ENCODE results near the gene CMTM4.

CMTM4 gene

DNA sequence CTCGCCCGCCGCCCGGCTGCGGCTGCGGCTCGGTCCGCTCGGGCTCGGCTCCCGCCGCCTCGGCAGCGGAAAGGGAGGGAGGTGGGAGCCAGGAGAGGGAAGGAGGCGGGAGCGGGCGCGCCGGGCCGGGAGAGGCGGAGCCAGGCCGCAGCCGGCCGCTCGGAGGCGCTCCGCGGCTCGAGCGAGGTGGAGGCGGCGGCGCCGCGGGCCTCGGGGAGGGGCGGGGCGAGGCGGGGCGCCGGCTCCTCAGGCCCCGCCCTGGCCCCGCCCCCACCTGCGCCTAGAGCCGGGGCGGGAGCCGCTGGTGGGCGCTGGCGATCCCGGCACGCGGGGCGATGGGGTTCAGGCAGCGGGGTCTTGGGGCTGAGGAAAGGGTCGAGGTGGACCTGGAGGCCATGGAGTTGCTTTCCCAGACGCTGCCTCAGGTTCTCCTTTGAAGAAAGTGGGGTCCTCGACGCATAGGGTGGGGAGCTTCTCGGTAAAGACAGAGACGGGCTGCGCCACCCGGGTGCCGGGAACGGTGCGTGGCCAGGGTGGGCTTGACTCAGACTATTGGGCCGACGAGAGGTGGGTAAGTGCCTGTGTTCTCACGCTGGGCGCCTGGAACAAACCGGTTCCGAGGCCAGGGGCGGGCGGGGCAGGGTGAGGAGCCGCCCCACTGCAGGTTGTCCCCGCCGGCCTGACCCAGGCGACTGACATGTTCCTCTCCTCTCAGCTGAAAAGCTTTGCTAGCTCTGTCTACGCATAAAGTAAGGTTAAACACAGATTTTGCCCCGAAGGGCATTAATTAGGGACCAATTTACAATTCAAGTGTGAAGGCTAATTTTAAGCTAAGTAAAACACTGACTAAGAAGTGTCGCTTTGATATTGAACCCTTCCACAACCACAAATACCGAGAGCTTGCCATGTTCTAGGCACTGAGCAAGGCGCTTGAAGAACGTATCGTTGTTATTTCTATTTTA, at the start of gene CMTM4:
Gene CMTM4 (minus strand): TSS at position 75 of the 962 bp plus-strand sequence. CDS start 218 bp downstream, outside the sequence.
- DNase-seq (ENCODE audit: low spot score): peak; percentile 95

DNA sequence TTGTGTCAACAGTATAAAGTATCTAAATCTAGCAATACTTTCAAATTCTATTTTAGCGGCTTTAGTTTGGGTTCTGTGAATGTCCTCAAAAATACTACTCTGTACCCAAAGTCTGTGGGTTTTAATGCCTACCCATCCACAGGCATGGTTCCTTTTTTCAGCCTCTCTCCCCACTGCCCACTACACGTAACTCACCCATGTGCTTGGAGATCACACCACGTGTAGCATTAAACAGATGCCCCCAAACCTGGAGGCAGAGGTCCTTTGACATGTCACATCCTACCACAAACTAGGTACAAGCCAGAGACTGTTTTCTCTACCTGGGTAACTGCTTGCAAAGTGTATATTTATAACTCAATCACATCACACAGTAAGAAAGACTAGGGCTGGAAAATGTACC, 49.5 kb upstream of the CMTM4 start:
- DNase-seq (ENCODE audit: low spot score): no peak

- no peak for DNase-seq (ENCODE audit: low spot score)
Measured at GRCh38 chr16:66741950-66742808, 45.6 kb upstream of the CMTM4 start.

DNA sequence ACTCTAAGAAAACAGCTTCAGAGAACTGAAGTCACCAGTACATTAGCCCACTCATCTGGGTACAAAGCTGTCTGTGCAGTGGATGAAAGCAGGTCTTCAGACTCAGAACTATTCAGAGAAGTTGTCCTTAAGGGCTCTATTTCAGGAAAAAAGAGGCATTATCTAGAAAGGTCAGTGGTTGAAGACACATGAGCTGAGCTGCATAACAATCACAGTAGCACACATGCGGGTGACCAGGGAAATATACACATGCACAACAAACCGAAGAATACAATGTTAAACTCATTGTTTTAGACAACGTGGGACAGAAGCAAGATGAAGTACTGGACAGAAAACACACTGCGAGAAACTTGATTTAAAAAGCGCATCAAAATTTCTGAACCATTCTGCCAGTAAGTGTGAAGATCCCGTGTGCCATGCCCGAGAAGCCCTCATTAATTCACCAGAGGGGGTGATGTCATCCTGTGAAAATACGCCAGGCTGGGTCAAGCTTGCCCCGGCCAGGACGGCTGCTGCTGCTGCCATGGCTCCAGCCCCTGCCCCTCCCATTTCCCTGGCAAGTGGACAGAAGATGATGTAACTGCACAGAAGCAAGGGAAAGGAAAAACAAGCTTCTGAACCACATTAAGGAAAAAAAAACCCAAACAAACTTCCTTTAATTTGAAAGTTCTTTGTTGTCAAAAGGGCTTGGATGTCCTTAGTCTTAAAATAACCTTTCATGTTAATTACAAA, 44.8 kb upstream of the CMTM4 start:
- peak; percentile 95 for DNase-seq (ENCODE audit: low spot score)

DNA sequence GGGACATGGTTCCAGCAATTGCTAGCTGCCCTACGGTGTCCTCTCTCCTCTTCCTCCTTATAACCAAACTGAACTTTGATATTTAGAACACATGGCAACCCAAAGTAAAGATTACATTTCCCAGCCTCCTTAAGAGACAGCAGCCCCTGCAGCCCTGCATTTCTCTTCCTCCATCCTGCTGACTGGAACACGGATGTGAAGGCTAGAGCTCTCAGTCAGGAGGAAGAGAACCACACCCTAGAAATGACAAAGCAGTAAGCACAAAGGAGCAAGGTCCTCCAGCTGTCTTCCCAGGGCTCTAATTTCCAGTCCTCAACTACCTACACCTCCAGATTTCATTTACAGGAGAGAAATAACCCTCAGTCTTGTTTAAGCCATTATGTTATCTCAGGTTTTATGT, 44.0 kb upstream of the CMTM4 start:
- DNase-seq (ENCODE audit: low spot score): peak; percentile 24

GRCh38 chr16:66740010-66740409, 43.5 kb upstream of the CMTM4 start:
- DNase-seq (ENCODE audit: low spot score): peak; percentile 68

GRCh38 chr16:66735891-66736290, 39.3 kb upstream of the CMTM4 start:
- DNase-seq (ENCODE audit: low spot score): no peak

DNA sequence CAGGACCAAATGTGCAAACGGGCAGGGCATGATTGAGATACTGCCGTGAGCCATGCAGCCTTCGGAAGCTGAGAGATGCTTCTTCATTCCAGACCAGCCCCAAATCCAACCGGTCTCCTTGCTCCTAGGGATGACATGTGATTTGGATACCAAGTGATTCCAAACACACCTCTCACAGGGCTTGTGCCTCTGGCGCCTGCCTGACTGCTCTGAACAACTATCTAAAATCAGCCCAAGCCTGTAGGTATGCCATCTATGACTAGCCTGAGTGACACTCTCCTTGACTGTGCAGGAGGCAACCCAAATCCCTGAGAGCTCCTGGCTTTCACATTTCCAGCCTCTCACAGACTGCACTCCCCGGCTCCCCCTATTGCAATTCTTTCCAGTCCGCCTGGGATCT, 34.6 kb upstream of the CMTM4 start:
- DNase-seq (ENCODE audit: low spot score): no peak

- DNase-seq (ENCODE audit: low spot score): no peak
Measured at GRCh38 chr16:66728804-66729203, 32.3 kb upstream of the CMTM4 start.

DNA sequence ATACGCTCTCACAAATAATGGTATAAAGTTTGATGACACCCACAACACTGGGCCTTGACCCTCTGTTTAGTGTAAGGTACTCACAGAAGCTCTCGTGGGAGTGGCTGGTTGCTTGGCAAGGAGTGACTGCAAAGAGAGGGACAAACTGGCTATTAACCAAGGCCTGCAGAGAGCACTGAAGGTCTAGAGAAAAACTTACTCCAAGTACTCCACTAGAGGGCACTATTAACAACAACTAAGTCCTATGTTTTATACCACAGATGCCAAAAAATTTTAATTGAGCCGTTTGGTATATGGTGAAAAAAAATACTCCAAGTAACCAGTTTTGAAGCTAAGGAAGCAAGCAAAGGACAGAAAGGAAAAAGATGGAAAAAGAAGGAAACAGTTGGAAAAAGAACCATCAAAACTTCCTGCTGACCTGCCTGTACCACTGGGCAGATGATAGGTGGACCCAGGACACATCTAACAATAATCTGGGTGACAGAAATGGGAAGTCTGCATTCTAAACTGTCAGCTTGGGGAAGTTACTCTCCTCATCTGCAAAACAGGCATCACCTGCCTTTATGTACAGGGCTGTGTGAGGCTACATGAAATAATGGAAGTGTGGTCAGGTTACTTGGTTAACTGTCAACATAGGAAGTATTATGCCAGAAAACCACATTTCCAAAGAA, 31.7 kb upstream of the CMTM4 start:
- DNase-seq (ENCODE audit: low spot score): peak; percentile 82

- peak; percentile 38 for DNase-seq (ENCODE audit: low spot score)
Measured at GRCh38 chr16:66720766-66721165, 24.2 kb upstream of the CMTM4 start.

DNA sequence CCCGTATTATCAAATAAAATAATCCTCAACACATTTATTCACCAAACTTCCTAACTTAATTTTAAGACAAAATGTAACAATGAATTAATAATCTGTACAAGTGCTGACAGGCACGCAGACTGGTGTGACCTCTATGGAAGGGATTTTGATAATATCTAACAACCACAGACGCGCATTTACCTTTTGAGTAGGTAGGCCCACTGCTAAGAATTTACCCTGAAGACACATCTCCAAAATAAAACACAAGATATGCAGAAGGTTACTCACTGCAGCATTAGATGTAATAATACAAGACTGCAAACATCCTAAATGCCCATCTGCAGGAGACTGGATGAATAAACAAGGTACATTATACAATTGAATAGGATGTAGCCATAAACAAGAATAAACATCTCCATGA, 22.7 kb upstream of the CMTM4 start:
- no peak for DNase-seq (ENCODE audit: low spot score)

DNA sequence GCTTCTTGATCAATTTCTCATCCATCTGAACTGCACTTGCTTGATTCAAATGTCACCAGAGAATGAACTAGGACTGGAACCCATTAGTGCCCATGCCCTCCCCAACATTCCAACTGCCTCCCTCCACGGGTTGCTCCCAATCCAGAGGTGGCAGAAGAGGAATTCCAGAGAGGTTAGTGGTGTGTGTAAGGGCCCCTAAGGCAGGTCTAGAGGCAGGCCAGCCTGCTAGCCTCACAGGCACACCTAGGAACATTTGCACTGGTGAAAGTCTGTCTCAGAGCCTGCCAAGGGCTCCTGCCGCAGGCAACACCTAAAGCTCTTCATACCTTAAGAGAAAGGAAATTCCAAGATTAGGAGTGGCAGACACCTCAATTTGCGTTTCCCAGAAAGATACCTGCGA, 21.2 kb upstream of the CMTM4 start:
- no peak for DNase-seq (ENCODE audit: low spot score)

GRCh38 chr16:66717112-66717675, 20.7 kb upstream of the CMTM4 start:
- peak; percentile 84 for DNase-seq (ENCODE audit: low spot score)

DNA sequence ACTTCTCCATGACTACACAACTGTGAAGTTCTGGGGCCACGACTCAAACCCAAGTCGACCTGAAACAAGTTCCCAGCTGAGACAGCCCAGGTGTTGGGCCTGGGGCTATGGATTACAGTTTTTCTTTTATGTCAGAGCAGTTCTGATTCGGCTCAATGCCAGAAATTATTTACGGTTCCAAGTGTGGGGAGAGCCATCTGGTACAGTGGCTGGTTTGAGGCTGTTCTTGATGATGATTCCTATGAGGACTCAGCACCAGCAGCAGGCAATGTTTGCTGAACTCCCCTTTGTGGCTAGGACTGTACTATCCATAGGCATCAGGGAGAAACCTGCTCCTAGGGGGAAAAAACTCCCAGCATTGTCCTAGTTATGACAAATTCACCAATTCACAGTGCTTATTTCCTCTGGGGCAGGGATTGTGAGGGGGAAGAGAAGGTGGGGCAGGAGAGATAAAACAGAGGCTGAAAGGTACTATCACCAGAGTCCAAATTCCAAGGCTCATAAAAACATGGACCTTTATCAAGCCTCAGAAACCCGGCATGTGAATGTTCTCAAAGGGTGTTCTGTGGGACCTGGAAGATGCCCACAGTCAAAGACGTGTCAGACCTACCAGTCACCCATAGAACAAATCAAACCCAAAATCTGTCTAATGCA, 18.2 kb upstream of the CMTM4 start:
- no peak for DNase-seq (ENCODE audit: low spot score)

- no peak for DNase-seq (ENCODE audit: low spot score)
Measured at GRCh38 chr16:66714062-66714461, 17.5 kb upstream of the CMTM4 start.

- DNase-seq (ENCODE audit: low spot score): no peak
Measured at GRCh38 chr16:66713076-66713475, 16.5 kb upstream of the CMTM4 start.

- no peak for DNase-seq (ENCODE audit: low spot score)
Measured at GRCh38 chr16:66712512-66712911, 16.0 kb upstream of the CMTM4 start.

DNA sequence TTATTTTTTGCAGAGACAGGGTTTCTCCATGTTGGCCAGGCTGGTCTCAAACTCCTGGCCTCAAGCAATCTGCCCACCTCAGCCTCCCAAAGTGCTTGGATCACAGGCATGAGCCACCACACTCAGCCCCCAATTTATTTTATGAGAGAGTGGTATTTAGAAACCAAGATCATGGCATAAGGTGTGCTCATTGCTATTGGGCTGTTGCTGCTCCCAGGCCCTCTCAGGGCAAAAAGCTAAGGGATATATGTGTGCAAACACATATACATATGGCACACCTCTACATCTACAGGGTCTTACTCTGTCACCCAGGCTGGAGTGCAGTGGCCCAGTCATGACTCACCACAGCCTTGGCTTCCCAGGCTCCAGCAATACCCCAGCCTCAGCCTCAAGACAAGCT, 15.0 kb upstream of the CMTM4 start:
- no peak for DNase-seq (ENCODE audit: low spot score)

DNA sequence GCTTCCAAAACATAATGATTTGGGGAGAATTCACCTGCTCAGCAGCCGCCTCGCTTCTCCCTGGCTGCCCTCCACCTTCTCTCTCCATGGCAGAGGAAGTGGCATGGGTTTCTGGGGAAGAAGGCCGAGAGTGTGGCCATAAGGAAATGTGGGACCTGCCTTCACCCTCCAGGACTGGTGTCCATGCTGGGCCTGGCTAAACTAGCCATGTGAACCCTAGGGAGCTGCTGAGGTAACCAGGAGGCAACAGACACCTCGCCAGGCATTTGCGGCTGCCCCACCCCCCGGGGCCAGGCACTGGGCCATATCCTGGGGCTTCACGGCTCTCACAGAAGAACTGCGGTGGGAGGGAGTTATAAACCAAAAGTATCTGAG, 9.9 kb upstream of the CMTM4 start:
- no peak for DNase-seq (ENCODE audit: low spot score)

Data from AG08395 (cell line).